Type B pancreatic cell (in vitro differentiated cells): ENCODE measurements around the gene VCX3A. TPM values are rescaled to one million over a fixed set of nuclear protein-coding genes. Genes with fewer than 3 reads are reported as not detected.

Source experiments
- DNase-seq: peaks from one replicate; pipeline ENCODE4 v3.0.0; 2021; ENCODE audit warnings: mixed read lengths; ENCODE audit not compliant: unreplicated experiment; ENCODE audit errors: extremely low spot score
- H3K27ac Mint-ChIP-seq: 2 replicates; pipeline ENCODE4 v1.8.0; 2021; ENCODE audit warnings: mild to moderate bottlenecking, mixed read lengths
- H3K27me3 Mint-ChIP-seq: 2 replicates; pipeline ENCODE4 v1.8.0; 2021; ENCODE audit warnings: mixed read lengths
- H3K36me3 Mint-ChIP-seq: 2 replicates; pipeline ENCODE4 v1.8.0; 2021; ENCODE audit warnings: mixed read lengths
- H3K4me1 Mint-ChIP-seq: one replicate; pipeline ENCODE4 v1.8.0; 2021; ENCODE audit warnings: mixed read lengths; ENCODE audit not compliant: unreplicated experiment
- H3K4me3 Mint-ChIP-seq: 2 replicates; pipeline ENCODE4 v1.8.0; 2021; ENCODE audit warnings: mild to moderate bottlenecking, mixed read lengths
- H3K9me3 Mint-ChIP-seq: 2 replicates; pipeline ENCODE4 v1.8.0; 2021; ENCODE audit warnings: mixed read lengths
- total RNA-seq: library from RNA; stranded (reverse); gene quantifications from 2 replicates; pipeline ENCODE4 v1.2.1, GENCODE V29; 2021; ENCODE audit warnings: low replicate concordance
- TF ChIP-seq, protein P1 (sequence below): fragments of 200-600 bp; sonication (generic); conservative IDR thresholded peaks from 2 replicates; pipeline ENCODE4 v1.5.0; 2021; ENCODE audit warnings: antibody characterized with exemption, mild to moderate bottlenecking

VCX3A gene
- total RNA-seq, 1 donor from 2014 or later, result not detected

DNA sequence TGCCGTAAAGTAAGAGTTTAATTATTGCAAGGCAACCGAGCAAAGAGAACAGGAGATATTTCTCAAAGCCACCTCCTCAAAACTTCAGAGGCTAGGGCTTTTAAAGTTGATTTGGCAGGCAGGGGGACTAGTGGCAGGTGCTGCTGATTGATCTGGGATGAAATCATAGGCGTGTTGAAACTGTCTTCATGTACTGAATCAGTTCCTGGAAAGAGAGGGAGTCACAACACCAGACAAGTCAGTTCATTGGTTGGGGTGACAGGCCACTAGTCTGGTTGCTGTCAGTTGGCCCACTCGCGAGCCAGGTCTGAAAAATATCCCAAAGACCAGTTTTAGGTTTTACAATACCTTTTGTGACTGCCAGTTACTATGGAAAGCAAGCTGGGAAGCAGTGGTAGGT lies 10.8 kb upstream of the VCX3A start:
- TF ChIP-seq, protein P1, sequence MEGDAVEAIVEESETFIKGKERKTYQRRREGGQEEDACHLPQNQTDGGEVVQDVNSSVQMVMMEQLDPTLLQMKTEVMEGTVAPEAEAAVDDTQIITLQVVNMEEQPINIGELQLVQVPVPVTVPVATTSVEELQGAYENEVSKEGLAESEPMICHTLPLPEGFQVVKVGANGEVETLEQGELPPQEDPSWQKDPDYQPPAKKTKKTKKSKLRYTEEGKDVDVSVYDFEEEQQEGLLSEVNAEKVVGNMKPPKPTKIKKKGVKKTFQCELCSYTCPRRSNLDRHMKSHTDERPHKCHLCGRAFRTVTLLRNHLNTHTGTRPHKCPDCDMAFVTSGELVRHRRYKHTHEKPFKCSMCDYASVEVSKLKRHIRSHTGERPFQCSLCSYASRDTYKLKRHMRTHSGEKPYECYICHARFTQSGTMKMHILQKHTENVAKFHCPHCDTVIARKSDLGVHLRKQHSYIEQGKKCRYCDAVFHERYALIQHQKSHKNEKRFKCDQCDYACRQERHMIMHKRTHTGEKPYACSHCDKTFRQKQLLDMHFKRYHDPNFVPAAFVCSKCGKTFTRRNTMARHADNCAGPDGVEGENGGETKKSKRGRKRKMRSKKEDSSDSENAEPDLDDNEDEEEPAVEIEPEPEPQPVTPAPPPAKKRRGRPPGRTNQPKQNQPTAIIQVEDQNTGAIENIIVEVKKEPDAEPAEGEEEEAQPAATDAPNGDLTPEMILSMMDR, result no peak
- H3K36me3 Mint-ChIP-seq, result no peaks in the 10 kb centered on the region

DNA sequence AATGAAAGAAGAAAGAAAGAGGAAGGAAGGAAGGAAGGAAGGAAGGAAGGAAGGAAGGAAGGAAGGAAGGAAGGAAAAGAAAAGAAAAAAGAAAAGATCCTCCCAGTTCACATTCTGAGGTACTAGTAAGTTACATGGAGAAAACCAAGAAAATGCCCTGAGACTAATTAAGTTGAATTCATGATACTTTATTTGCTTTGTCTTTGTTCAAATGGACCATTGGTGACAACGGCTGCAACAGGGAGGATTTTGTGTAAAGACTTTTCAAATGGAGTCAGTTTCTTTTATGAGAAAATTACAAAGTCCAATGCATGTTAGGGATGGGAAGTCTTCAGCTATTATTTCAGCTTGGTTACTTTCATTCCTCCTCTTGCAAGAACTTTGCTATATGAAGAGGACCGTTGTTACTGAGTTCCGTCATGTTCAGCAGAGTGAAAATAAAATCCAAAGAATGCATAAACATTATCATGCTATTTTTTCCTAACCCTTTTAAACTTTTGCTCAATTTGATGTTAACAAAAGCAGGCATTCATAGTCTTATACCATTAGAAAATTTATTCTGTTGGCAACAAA lies 8.3 kb downstream of the VCX3A start:
- Mint-ChIP-seq H3K36me3 (no peaks in the 10 kb centered on the region), H3K27me3 (no peaks in the 10 kb centered on the region), H3K4me1 (no peaks in the 10 kb centered on the region), H3K4me3 (no peak overlapping the region), H3K9me3 (no peaks in the 10 kb centered on the region), H3K27ac (no peak overlapping the region)
- no peak for DNase-seq
- TF ChIP-seq, protein P1, result no peak

More for the DNA sequence above, 10.8 kb upstream of the VCX3A start:
- Mint-ChIP-seq H3K9me3 (peaks cover 4% of the 10 kb centered on the region), H3K27ac (no peak overlapping the region), H3K27me3 (peaks cover 2% of the 10 kb centered on the region), H3K4me3 (no peak overlapping the region), H3K4me1 (no peaks in the 10 kb centered on the region)
- no peak for DNase-seq

DNA sequence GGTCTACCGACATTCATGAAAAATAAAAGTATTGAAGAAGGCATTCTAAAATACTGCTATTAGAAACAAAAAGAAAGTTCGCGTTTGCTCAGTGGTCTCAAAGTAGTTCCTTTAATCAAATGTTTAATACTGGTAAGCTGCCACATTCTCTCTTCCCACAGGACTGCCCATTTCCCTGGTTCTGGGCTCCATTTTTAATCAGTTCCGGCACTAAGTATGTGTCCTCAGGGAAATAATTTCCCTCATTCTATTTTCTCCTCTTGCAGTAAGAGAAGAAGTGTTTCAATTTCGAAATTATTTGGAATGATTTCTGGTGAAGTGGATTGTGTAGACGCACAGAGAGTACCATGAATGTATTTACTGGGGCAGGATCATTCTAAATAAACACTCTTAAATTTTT lies 17.5 kb downstream of the VCX3A start:
- Mint-ChIP-seq H3K4me3 (no peak overlapping the region), H3K27ac (no peak overlapping the region), H3K27me3 (no peaks in the 10 kb centered on the region), H3K9me3 (peaks cover 11% of the 10 kb centered on the region), H3K4me1 (no peaks in the 10 kb centered on the region), H3K36me3 (no peaks in the 10 kb centered on the region)
- no peak for DNase-seq
- TF ChIP-seq, protein P1, result no peak

DNA sequence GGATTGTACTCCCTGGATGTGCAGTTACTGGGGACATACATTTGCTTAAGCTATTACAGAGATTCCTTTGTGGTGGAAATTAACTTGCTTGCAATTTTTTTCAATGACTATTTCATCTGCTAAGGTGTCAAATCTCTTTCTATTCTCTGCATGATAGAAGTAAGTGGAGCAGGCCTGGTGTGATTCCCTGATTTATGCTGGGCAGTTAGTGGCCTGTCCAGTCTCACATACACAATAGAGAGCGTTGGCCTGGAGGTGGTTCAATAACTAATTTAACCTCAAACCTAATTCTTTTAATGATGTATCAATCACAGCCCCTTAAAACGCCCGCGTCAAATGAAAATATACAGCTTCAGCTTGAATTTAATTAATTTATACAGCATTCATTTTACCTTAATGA lies 28.5 kb downstream of the VCX3A start:
- H3K36me3 Mint-ChIP-seq, result peaks cover 4% of the 10 kb centered on the region
- no peak for DNase-seq
- peak overlapping the region; percentile 86 for H3K27ac Mint-ChIP-seq
- no peaks in the 10 kb centered on the region for H3K27me3 Mint-ChIP-seq
- peaks cover 17% of the 10 kb centered on the region for H3K9me3 Mint-ChIP-seq
- H3K4me3 Mint-ChIP-seq, result peak overlapping the region; percentile 66
- TF ChIP-seq, protein P1, result no peak
- H3K4me1 Mint-ChIP-seq, result peaks cover 21% of the 10 kb centered on the region

DNA sequence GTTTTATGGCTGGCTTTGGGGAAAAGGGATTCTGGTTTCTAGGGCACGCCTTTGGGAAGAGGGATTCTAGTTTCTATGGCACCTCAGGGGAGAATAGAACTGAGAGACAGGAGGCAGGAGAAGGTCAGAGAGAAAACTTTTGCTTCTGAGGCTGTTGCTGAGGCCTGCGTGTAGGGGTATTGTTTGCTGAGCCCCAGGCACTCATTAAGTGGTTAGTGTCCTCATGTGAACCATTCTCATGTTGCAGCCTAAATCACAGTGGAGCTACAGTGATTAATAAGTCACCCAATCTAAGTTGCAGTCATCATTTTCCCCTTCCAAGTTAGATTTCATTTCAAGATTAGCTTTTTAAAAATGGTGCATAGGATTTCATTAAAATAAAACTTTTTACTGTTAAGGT lies 29.0 kb downstream of the VCX3A start:
- TF ChIP-seq, protein P1, result no peak
- peaks cover 21% of the 10 kb centered on the region for H3K4me1 Mint-ChIP-seq
- H3K36me3 Mint-ChIP-seq, result peaks cover 4% of the 10 kb centered on the region
- peaks cover 17% of the 10 kb centered on the region for H3K9me3 Mint-ChIP-seq
- peak overlapping the region; percentile 66 for H3K4me3 Mint-ChIP-seq
- H3K27ac Mint-ChIP-seq, result peak overlapping the region; percentile 86
- H3K27me3 Mint-ChIP-seq, result no peaks in the 10 kb centered on the region
- no peak for DNase-seq

DNA sequence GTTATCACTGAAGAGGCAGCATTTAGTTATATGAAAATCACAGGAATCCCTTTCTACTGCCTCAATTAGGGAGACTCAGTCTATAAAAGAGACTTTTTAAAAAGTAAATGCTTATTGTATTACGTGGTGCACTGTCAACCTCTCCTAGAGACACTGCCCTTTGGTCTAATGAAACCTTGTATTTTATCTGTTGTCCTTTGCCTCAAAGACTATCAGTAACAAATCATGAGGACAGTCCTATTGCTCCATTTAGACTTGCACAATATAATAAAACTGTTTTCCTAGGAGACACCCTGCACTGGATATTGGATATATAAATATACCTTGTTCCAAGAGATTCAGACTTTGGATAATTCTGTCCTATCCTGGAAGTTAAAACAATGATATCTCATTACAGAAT lies 34.2 kb downstream of the VCX3A start:
- Mint-ChIP-seq H3K4me1 (peaks cover 9% of the 10 kb centered on the region), H3K36me3 (peaks cover 1% of the 10 kb centered on the region), H3K27me3 (no peaks in the 10 kb centered on the region), H3K27ac (no peak overlapping the region), H3K9me3 (peaks cover 19% of the 10 kb centered on the region), H3K4me3 (no peak overlapping the region)
- DNase-seq, result no peak
- TF ChIP-seq, protein P1, result no peak
